PC-3 (cell line): ENCODE measurements around the gene NTRK2. TPM values are rescaled to one million over a fixed set of nuclear protein-coding genes. Genes with fewer than 3 reads are reported as not detected.

ENCODE experiments used
- ATAC-seq: fragments of 200-7000 bp; cut with Tn5 transposase; 2 replicates; pipeline ENCODE4 v1.9.1; 2020; ENCODE audit warnings: mild to moderate bottlenecking, moderate library complexity
- BruUV-seq: library from RNA; stranded (reverse); fragments of 400-500 nt; replicated peaks from 2 replicates; lab custom pipeline; 2021; lab: Mats Ljungman, UMichigan
- CTCF ChIA-PET: fragments of 300-600 bp; sonication (Branson Sonifier 250); formaldehyde crosslinking; loops from one replicate; lab custom pipeline; 2022; ENCODE audit warnings: antibody characterized with exemption; lab: Charles Lee
- POLR2A ChIA-PET: fragments of 300-600 bp; sonication (Branson Sonifier 250); formaldehyde crosslinking; loops from one replicate; lab custom pipeline; 2022; ENCODE audit warnings: antibody characterized with exemption; ENCODE audit not compliant: unreplicated experiment; lab: Charles Lee
- DNase-seq: peaks from one replicate; pipeline ENCODE4 v3.0.0-alpha.2; 2015
- H2AFZ ChIP-seq: fragments of 300-600 bp; sonication (generic); 2 replicates; pipeline ENCODE4 v1.6.0; 2016; ENCODE audit warnings: antibody characterized with exemption, low read length
- H3F3A ChIP-seq: fragments of 300-600 bp; sonication (generic); one replicate; pipeline ENCODE4 v1.6.0; 2017; ENCODE audit warnings: antibody characterized with exemption, low read length, control low read depth, mild to moderate bottlenecking; ENCODE audit not compliant: unreplicated experiment
- H3K27ac ChIP-seq: fragments of 300-600 bp; sonication (generic); 2 replicates; pipeline ENCODE4 v1.5.1; 2016; ENCODE audit warnings: mild to moderate bottlenecking, low read length
- H3K27me3 ChIP-seq: fragments of 300-600 bp; sonication (generic); 2 replicates; pipeline ENCODE4 v1.6.1; 2016; ENCODE audit warnings: low read length, mixed read lengths
- H3K36me3 ChIP-seq: fragments of 300-600 bp; sonication (generic); 2 replicates; pipeline ENCODE4 v1.6.1; 2016; ENCODE audit warnings: low read depth, mixed run types, low read length, mixed read lengths
- H3K4me1 ChIP-seq: fragments of 300-600 bp; sonication (generic); 2 replicates; pipeline ENCODE4 v1.5.1; 2016; ENCODE audit warnings: low read length; ENCODE audit not compliant: insufficient read depth
- H3K4me2 ChIP-seq: fragments of 300-600 bp; sonication (generic); 2 replicates; pipeline ENCODE4 v1.6.0; 2016; ENCODE audit warnings: low read length
- H3K4me3 ChIP-seq: fragments of 300-600 bp; sonication (generic); 2 replicates; pipeline ENCODE4 v1.5.1; 2016; ENCODE audit warnings: mild to moderate bottlenecking, low read length, mixed read lengths
- H3K79me2 ChIP-seq: fragments of 300-600 bp; sonication (generic); 2 replicates; pipeline ENCODE4 v1.6.1; 2017; ENCODE audit warnings: low read length, mixed read lengths
- H3K9ac ChIP-seq: fragments of 300-600 bp; sonication (generic); 2 replicates; pipeline ENCODE4 v1.6.0; 2016; ENCODE audit warnings: mild to moderate bottlenecking, low read length
- H3K9me2 ChIP-seq: fragments of 300-600 bp; sonication (generic); replicated peaks from 2 replicates; pipeline ENCODE4 v1.6.1; 2016; ENCODE audit warnings: mixed run types, low read length, mixed read lengths
- H3K9me3 ChIP-seq: fragments of 300-600 bp; sonication (generic); 2 replicates; pipeline ENCODE4 v1.6.1; 2016; ENCODE audit warnings: low read length, mixed read lengths
- H4K20me1 ChIP-seq: fragments of 300-600 bp; sonication (generic); 2 replicates; pipeline ENCODE4 v1.6.1; 2016; ENCODE audit warnings: low read length, mixed read lengths
- EZH2 ChIP-seq: fragments of 300-600 bp; sonication (generic); IDR thresholded peaks from one replicate; pipeline ENCODE4 v1.6.1; 2017; ENCODE audit warnings: antibody characterized with exemption, mild to moderate bottlenecking, low read length; ENCODE audit not compliant: unreplicated experiment
- EZH2phosphoT487 ChIP-seq: fragments of 300-600 bp; sonication (generic); IDR thresholded peaks from 2 replicates; pipeline ENCODE4 v1.6.1; 2018; ENCODE audit warnings: mild to moderate bottlenecking, antibody characterized with exemption, low read length, borderline replicate concordance
- intact Hi-C: fragments of 100-400 bp; cut with micrococcal nuclease; formaldehyde crosslinking; loops from 2 replicates; pipeline ENCODE4 v1.9.0; 2023
- total RNA-seq: library from RNA; depleted of rRNA; stranded (reverse); fragments of >200 nt; gene quantifications from 2 replicates; pipeline ENCODE4 v1.2.3, GENCODE V29; 2014
- TF ChIP-seq, protein P1 (sequence below): fragments of 300-600 bp; sonication (generic); conservative IDR thresholded peaks from 2 replicates; pipeline ENCODE4 v1.5.1; 2017; ENCODE audit warnings: antibody characterized with exemption, low read depth, mild to moderate bottlenecking, low read length

Gene NTRK2
- total RNA-seq, 1 experiment from 2014 or later, result not detected

- no peaks in the 10 kb centered on the region for H3K27me3 ChIP-seq
- no peaks in the 10 kb centered on the region for H3K9me3 ChIP-seq
- H3K9me2 ChIP-seq, result no peaks in the 10 kb centered on the region
- no peak overlapping the region for H3K9ac ChIP-seq
- H3F3A ChIP-seq, result no peaks in the 10 kb centered on the region
- H3K36me3 ChIP-seq, result no peaks in the 10 kb centered on the region
- no peak overlapping the region for H3K4me3 ChIP-seq
- H3K79me2 ChIP-seq, result no peaks in the 10 kb centered on the region
- no peak overlapping the region for H2AFZ ChIP-seq
- no peaks in the 10 kb centered on the region for H4K20me1 ChIP-seq
- BruUV-seq, result no TSS peak
- POLR2A ChIA-PET, result no interaction called here
- no peak for TF ChIP-seq EZH2
- TF ChIP-seq, protein P1, sequence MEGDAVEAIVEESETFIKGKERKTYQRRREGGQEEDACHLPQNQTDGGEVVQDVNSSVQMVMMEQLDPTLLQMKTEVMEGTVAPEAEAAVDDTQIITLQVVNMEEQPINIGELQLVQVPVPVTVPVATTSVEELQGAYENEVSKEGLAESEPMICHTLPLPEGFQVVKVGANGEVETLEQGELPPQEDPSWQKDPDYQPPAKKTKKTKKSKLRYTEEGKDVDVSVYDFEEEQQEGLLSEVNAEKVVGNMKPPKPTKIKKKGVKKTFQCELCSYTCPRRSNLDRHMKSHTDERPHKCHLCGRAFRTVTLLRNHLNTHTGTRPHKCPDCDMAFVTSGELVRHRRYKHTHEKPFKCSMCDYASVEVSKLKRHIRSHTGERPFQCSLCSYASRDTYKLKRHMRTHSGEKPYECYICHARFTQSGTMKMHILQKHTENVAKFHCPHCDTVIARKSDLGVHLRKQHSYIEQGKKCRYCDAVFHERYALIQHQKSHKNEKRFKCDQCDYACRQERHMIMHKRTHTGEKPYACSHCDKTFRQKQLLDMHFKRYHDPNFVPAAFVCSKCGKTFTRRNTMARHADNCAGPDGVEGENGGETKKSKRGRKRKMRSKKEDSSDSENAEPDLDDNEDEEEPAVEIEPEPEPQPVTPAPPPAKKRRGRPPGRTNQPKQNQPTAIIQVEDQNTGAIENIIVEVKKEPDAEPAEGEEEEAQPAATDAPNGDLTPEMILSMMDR, result no peak
- no peak for TF ChIP-seq EZH2phosphoT487
- DNase-seq, result no peak
- no peaks in the 10 kb centered on the region for H3K4me1 ChIP-seq
- no peak for ATAC-seq
- no peak overlapping the region for H3K4me2 ChIP-seq
- no peak overlapping the region for H3K27ac ChIP-seq
- CTCF ChIA-PET, result no interaction called here
- intact Hi-C loops, result no loop called here
These were observed 14.1 kb upstream of the NTRK2 start for GRCh38 chr9:84655447-84655846.

DNA sequence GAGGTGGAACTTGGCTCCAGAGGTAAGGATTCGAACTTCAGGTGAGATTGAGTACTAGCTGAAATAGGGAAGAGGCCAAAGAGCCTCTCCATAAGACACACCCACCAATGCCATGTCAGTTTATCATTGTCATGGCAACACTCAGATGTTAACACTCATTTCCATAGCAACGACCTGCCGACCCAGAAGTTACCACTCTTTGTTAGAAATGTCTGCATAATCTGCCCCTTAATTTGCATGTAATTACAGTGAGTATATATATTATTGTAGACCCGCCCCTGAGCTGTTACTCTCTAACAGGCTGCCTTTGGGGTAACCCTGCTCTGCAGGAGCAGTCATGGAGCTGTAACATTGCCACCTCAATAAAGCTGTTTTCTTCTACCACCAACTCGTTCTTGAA, 10.2 kb upstream of the NTRK2 start:
- no peak for ATAC-seq
- intact Hi-C loops, result no loop called here

GRCh38 chr9:84659773-84660172, 9.8 kb upstream of the NTRK2 start:
- Histone ChIP-seq H3F3A (no peaks in the 10 kb centered on the region), H3K27ac (no peak overlapping the region), H3K36me3 (no peaks in the 10 kb centered on the region), H3K4me1 (no peaks in the 10 kb centered on the region), H3K9me3 (no peaks in the 10 kb centered on the region), H3K4me3 (no peak overlapping the region), H3K9me2 (no peaks in the 10 kb centered on the region), H4K20me1 (no peaks in the 10 kb centered on the region), H3K4me2 (no peak overlapping the region), H3K27me3 (no peaks in the 10 kb centered on the region), H3K9ac (no peak overlapping the region), H2AFZ (no peak overlapping the region), H3K79me2 (no peaks in the 10 kb centered on the region)
- no peak for ATAC-seq
- ChIA-PET POLR2A (no interaction called here), CTCF (no interaction called here)
- DNase-seq, result no peak
- TF ChIP-seq EZH2phosphoT487, result no peak
- TF ChIP-seq, protein P1, result no peak
- no peak for TF ChIP-seq EZH2
- BruUV-seq, result no TSS peak
- intact Hi-C loops, result no loop called here

More for the DNA sequence above, 10.2 kb upstream of the NTRK2 start:
- no peaks in the 10 kb centered on the region for H3K9me3 ChIP-seq
- ChIA-PET POLR2A (no interaction called here), CTCF (no interaction called here)
- no peak overlapping the region for H3K4me3 ChIP-seq
- no peak overlapping the region for H2AFZ ChIP-seq
- H3F3A ChIP-seq, result no peaks in the 10 kb centered on the region
- H3K9me2 ChIP-seq, result no peaks in the 10 kb centered on the region
- no peaks in the 10 kb centered on the region for H3K36me3 ChIP-seq
- H3K4me1 ChIP-seq, result no peaks in the 10 kb centered on the region
- no peaks in the 10 kb centered on the region for H3K27me3 ChIP-seq
- TF ChIP-seq, protein P1, result no peak
- no peak for TF ChIP-seq EZH2phosphoT487
- TF ChIP-seq EZH2, result no peak
- H4K20me1 ChIP-seq, result no peaks in the 10 kb centered on the region
- no peak for DNase-seq
- no TSS peak for BruUV-seq
- H3K27ac ChIP-seq, result no peak overlapping the region
- no peak overlapping the region for H3K9ac ChIP-seq
- H3K79me2 ChIP-seq, result no peaks in the 10 kb centered on the region
- H3K4me2 ChIP-seq, result no peak overlapping the region
